HepG2 (cell line): Measurements from ENCODE around the gene TRIM43B.
"Not testable (repeated sequence)": the region's sequence is repeated elsewhere in the genome, so short reads cannot be mapped to it uniquely, and the experiment has no call there.

Experiments
- BRD4 ChIP-seq: sonication (generic); formaldehyde crosslinking; IDR thresholded peaks from 2 replicates; pipeline ENCODE4 v1.4.0; 2020; ENCODE audit warnings: missing genetic modification reagents
- CTCF ChIP-seq: sonication (generic); formaldehyde crosslinking; IDR thresholded peaks from 2 replicates; pipeline ENCODE4 v1.5.0; 2020; ENCODE audit warnings: mild to moderate bottlenecking, missing genetic modification reagents, moderate library complexity
- ETV6 ChIP-seq: sonication (generic); formaldehyde crosslinking; conservative IDR thresholded peaks from 2 replicates; pipeline ENCODE4 v1.4.0; 2020; ENCODE audit warnings: missing genetic modification reagents
- HNRNPL ChIP-seq: fragments of 200-400 bp; formaldehyde crosslinking; IDR thresholded peaks from 2 replicates; pipeline ENCODE4 v1.6.1; 2017; ENCODE audit warnings: mild to moderate bottlenecking, low read depth, low read length
- IRF9 ChIP-seq: sonication (generic); formaldehyde crosslinking; IDR thresholded peaks from 2 replicates; pipeline ENCODE4 v1.8.0; 2022; ENCODE audit warnings: missing genetic modification reagents, mild to moderate bottlenecking, borderline replicate concordance
- MED1 ChIP-seq: sonication (generic); formaldehyde crosslinking; IDR thresholded peaks from 2 replicates; pipeline ENCODE4 v1.4.0; 2020; ENCODE audit warnings: missing genetic modification reagents
- PRDM10 ChIP-seq: sonication (generic); formaldehyde crosslinking; IDR thresholded peaks from 2 replicates; pipeline ENCODE4 v1.4.0; 2020; ENCODE audit warnings: low read depth, missing genetic modification reagents
- SMC3 ChIP-seq: IDR thresholded peaks from 2 replicates; pipeline ENCODE4 v1.6.1; 2011; ENCODE audit warnings: low read length, improper control_type of control experiment
- UBTF ChIP-seq: sonication (generic); formaldehyde crosslinking; IDR thresholded peaks from 2 replicates; pipeline ENCODE4 v1.4.0; 2020; ENCODE audit warnings: mild to moderate bottlenecking, missing genetic modification reagents
- ZNF12 ChIP-seq: sonication (generic); formaldehyde crosslinking; IDR thresholded peaks from 2 replicates; pipeline ENCODE4 v1.5.0; 2020; ENCODE audit warnings: missing genetic modification reagents
- ZNF282 ChIP-seq: fragments of 450-650 bp; IDR thresholded peaks from 2 replicates; pipeline ENCODE4 v1.6.1; 2018; ENCODE audit not compliant: partially characterized antibody
- ZNF768 ChIP-seq: sonication (generic); formaldehyde crosslinking; IDR thresholded peaks from 2 replicates; pipeline ENCODE4 v1.4.0; 2020; ENCODE audit warnings: missing genetic modification reagents

- not testable (repeated sequence) for TF ChIP-seq IRF9 (CRISPR knock-in tag); ZNF768 (CRISPR knock-in tag); PRDM10 (CRISPR knock-in tag); ZNF12; BRD4; SMC3; MED1 (CRISPR knock-in tag); HNRNPL; CTCF; UBTF (CRISPR knock-in tag); ZNF282; ETV6 (CRISPR knock-in tag)
Measured at GRCh38 chr2:95514226-95514625, 29.7 kb upstream of the TRIM43B start.
